MM.1S (cell line): ENCODE measurements around the gene THTPA.

Source experiments
- DNase-seq: peaks from one replicate; pipeline ENCODE4 v3.0.0-alpha.2; 2015
- H2AFZ ChIP-seq: fragments of 300-600 bp; sonication (generic); 2 replicates; pipeline ENCODE4 v1.6.0; 2016; ENCODE audit warnings: antibody characterized with exemption, low read length
- H3F3A ChIP-seq: fragments of 300-600 bp; sonication (generic); 2 replicates; pipeline ENCODE4 v1.6.1; 2016; ENCODE audit warnings: mild to moderate bottlenecking, antibody characterized with exemption, low read length, moderate library complexity, mixed read lengths; ENCODE audit not compliant: insufficient read depth
- H3K27ac ChIP-seq: fragments of 300-600 bp; sonication (generic); 2 replicates; pipeline ENCODE4 v1.5.1; 2016; ENCODE audit warnings: mild to moderate bottlenecking, low read length
- H3K27me3 ChIP-seq: fragments of 300-600 bp; sonication (generic); replicated peaks from 2 replicates; pipeline ENCODE4 v1.6.0; 2016; ENCODE audit warnings: low read length; ENCODE audit not compliant: insufficient read depth
- H3K36me3 ChIP-seq: fragments of 300-600 bp; sonication (generic); replicated peaks from 2 replicates; pipeline ENCODE4 v1.6.1; 2016; ENCODE audit warnings: mild to moderate bottlenecking, low read length, mixed read lengths; ENCODE audit not compliant: insufficient read depth
- H3K4me1 ChIP-seq: fragments of 300-600 bp; sonication (generic); 2 replicates; pipeline ENCODE4 v1.6.1; 2016; ENCODE audit warnings: low read length, mixed read lengths
- H3K4me2 ChIP-seq: fragments of 300-600 bp; sonication (generic); 2 replicates; pipeline ENCODE4 v1.6.0; 2016; ENCODE audit warnings: low read depth, low read length
- H3K4me3 ChIP-seq: fragments of 300-600 bp; sonication (generic); 2 replicates; pipeline ENCODE4 v1.5.1; 2016; ENCODE audit warnings: low read length, mixed read lengths
- H3K79me2 ChIP-seq: fragments of 300-600 bp; sonication (generic); 2 replicates; pipeline ENCODE4 v1.6.1; 2016; ENCODE audit warnings: mixed run types, low read length, mixed read lengths
- H3K9ac ChIP-seq: fragments of 300-600 bp; sonication (generic); 2 replicates; pipeline ENCODE4 v1.6.1; 2016; ENCODE audit warnings: low read length, mixed read lengths
- H3K9me2 ChIP-seq: fragments of 300-600 bp; sonication (generic); replicated peaks from 2 replicates; pipeline ENCODE4 v1.6.1; 2016; ENCODE audit warnings: mild to moderate bottlenecking, low read length, mixed read lengths; ENCODE audit not compliant: insufficient read depth
- H3K9me3 ChIP-seq: fragments of 300-600 bp; sonication (generic); replicated peaks from 2 replicates; pipeline ENCODE4 v1.6.1; 2016; ENCODE audit warnings: mild to moderate bottlenecking, low read length, mixed read lengths; ENCODE audit not compliant: insufficient read depth
- H4K20me1 ChIP-seq: fragments of 300-600 bp; sonication (generic); 2 replicates; pipeline ENCODE4 v1.6.1; 2016; ENCODE audit warnings: mild to moderate bottlenecking, low read length, moderate library complexity, mixed read lengths; ENCODE audit not compliant: insufficient read depth
- EZH2 ChIP-seq: fragments of 300-600 bp; sonication (generic); optimal IDR thresholded peaks from 2 replicates; pipeline ENCODE3; 2017; ENCODE audit warnings: low read depth, mild to moderate bottlenecking, antibody characterized with exemption, low read length, mixed read lengths
- EZH2phosphoT487 ChIP-seq: fragments of 300-600 bp; sonication (generic); IDR thresholded peaks from 2 replicates; pipeline ENCODE4 v1.6.1; 2018; ENCODE audit warnings: antibody characterized with exemption, low read length
- TF ChIP-seq, protein P1 (sequence below): fragments of 300-600 bp; sonication (generic); IDR thresholded peaks from 2 replicates; pipeline ENCODE4 v1.5.1; 2016; ENCODE audit warnings: antibody characterized with exemption, low read length, mixed read lengths

Gene THTPA

GRCh38 chr14:23600322-23600707 lies 44.2 kb downstream of the THTPA start:
- Histone ChIP-seq H3K9me2 (no peaks in the 10 kb centered on the region), H3K4me2 (no peak overlapping the region), H3K9ac (no peak overlapping the region), H3K79me2 (no peaks in the 10 kb centered on the region), H3K27ac (no peak overlapping the region), H4K20me1 (no peaks in the 10 kb centered on the region), H3K4me1 (no peaks in the 10 kb centered on the region), H3K36me3 (no peaks in the 10 kb centered on the region), H3K9me3 (no peaks in the 10 kb centered on the region), H3K4me3 (no peak overlapping the region), H3K27me3 (no peaks in the 10 kb centered on the region), H2AFZ (no peak overlapping the region), H3F3A (no peaks in the 10 kb centered on the region)
- TF ChIP-seq EZH2: no peak
- TF ChIP-seq, protein P1, sequence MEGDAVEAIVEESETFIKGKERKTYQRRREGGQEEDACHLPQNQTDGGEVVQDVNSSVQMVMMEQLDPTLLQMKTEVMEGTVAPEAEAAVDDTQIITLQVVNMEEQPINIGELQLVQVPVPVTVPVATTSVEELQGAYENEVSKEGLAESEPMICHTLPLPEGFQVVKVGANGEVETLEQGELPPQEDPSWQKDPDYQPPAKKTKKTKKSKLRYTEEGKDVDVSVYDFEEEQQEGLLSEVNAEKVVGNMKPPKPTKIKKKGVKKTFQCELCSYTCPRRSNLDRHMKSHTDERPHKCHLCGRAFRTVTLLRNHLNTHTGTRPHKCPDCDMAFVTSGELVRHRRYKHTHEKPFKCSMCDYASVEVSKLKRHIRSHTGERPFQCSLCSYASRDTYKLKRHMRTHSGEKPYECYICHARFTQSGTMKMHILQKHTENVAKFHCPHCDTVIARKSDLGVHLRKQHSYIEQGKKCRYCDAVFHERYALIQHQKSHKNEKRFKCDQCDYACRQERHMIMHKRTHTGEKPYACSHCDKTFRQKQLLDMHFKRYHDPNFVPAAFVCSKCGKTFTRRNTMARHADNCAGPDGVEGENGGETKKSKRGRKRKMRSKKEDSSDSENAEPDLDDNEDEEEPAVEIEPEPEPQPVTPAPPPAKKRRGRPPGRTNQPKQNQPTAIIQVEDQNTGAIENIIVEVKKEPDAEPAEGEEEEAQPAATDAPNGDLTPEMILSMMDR: no peak
- no peak for TF ChIP-seq EZH2phosphoT487
- DNase-seq: no peak

DNA sequence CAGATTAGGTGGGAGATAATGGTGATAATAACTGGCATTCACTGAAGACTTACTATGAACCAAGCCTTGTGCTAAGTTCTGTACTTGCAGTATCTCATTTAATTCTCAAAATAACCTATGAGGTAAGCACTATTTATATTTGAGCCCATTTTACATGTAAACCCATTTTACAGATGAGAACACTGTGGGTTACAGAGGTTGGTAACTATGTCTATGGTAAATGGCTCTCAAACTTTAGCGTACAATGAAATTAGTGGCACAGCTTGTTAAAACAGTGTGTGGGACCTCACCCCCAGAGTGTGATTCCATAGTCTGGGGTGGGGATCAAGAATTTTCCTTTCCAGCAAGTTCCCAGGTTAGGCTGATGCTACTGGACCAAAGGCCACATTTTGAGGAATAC lies 44.7 kb downstream of the THTPA start:
- no peak overlapping the region for H3K4me2 ChIP-seq
- H3K79me2 ChIP-seq: no peaks in the 10 kb centered on the region
- no peaks in the 10 kb centered on the region for H3K36me3 ChIP-seq
- TF ChIP-seq EZH2phosphoT487 (no peak), EZH2 (no peak)
- TF ChIP-seq, protein P1: no peak
- H3K4me3 ChIP-seq: no peak overlapping the region
- H3K27ac ChIP-seq: no peak overlapping the region
- H3K9ac ChIP-seq: no peak overlapping the region
- H3K4me1 ChIP-seq: no peaks in the 10 kb centered on the region
- H4K20me1 ChIP-seq: no peaks in the 10 kb centered on the region
- no peaks in the 10 kb centered on the region for H3K27me3 ChIP-seq
- no peak for DNase-seq
- no peaks in the 10 kb centered on the region for H3K9me2 ChIP-seq
- H3K9me3 ChIP-seq: no peaks in the 10 kb centered on the region
- H2AFZ ChIP-seq: no peak overlapping the region
- H3F3A ChIP-seq: no peaks in the 10 kb centered on the region

DNA sequence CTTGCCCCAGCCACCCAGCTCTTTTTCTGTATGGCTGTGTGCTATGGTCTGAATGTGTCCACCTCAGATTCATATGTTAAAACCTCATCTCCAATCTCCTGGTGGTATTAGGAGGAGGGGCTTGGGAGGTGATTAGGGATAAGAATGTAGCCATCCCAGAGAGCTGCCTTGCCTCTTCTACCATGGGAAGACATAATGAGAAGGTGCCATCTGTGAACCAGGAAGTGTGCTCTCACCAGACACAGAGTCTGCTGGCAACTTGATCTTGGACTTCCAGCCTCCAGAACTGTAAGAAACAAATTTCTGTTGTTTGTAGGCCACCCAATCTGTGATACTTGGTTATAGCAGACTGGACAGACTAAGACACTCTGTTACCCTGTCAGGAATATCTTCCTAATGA lies 45.4 kb downstream of the THTPA start:
- no peak for DNase-seq
- TF ChIP-seq EZH2phosphoT487: no peak
- no peak for TF ChIP-seq EZH2
- TF ChIP-seq, protein P1: no peak

More for the DNA sequence above, 45.4 kb downstream of the THTPA start:
- no peaks in the 10 kb centered on the region for H3K4me1 ChIP-seq
- H3K9me2 ChIP-seq: no peaks in the 10 kb centered on the region
- H3K9me3 ChIP-seq: no peaks in the 10 kb centered on the region
- no peak overlapping the region for H3K4me2 ChIP-seq
- H3K9ac ChIP-seq: no peak overlapping the region
- H3K27ac ChIP-seq: no peak overlapping the region
- no peaks in the 10 kb centered on the region for H3F3A ChIP-seq
- no peaks in the 10 kb centered on the region for H3K27me3 ChIP-seq
- no peak overlapping the region for H2AFZ ChIP-seq
- H3K36me3 ChIP-seq: no peaks in the 10 kb centered on the region
- H3K4me3 ChIP-seq: no peak overlapping the region
- no peaks in the 10 kb centered on the region for H3K79me2 ChIP-seq
- no peaks in the 10 kb centered on the region for H4K20me1 ChIP-seq
